ENCODE data around the gene BICD2. TPM values are rescaled to one million over a fixed set of nuclear protein-coding genes. Genes with fewer than 3 reads are reported as not detected.

Gene BICD2
- total and polyA plus RNA-seq, 4 donors: 2.5 to 16.0 (median 11.2) TPM

GRCh38 chr9:92737611-92738299 is 26.9 kb downstream of the BICD2 start:
- no peak for DNase-seq (ENCODE audit: low spot score)
- no peak for TF ChIP-seq NR2F2 (IDR thresholded peaks at IDR 0.05)
- TF ChIP-seq CTCF (IDR thresholded peaks at IDR 0.05; ENCODE audit: low read depth, low read length, missing input control): no peak
- no peak for TF ChIP-seq JUND (IDR thresholded peaks at IDR 0.05)
- no peak for TF ChIP-seq REST (IDR thresholded peaks at IDR 0.05)
- no peak for TF ChIP-seq FOXA2 (IDR thresholded peaks at IDR 0.05)
- no peak for TF ChIP-seq TAF1 (conservative IDR thresholded peaks at IDR 0.05)
- no peak for TF ChIP-seq ATF3 (IDR thresholded peaks at IDR 0.05)
- TF ChIP-seq YY1 (IDR thresholded peaks at IDR 0.05): no peak
- no peak for TF ChIP-seq HNF4A (conservative IDR thresholded peaks at IDR 0.05)
- no peak for TF ChIP-seq RAD21 (IDR thresholded peaks at IDR 0.05)
- WGBS: 94% methylated on average over 13 of the region's 13 CpGs
- peaks cover 0 to 8% (median 1%) of the 10 kb centered on the region in 4 donors for H3K4me1 ChIP-seq (ENCODE audit: control insufficient read depth in 4 of 4, insufficient read depth in 4 of 4, low read length in 3 of 4)
- no peaks in the 10 kb centered on the region for H3K36me3 ChIP-seq (ENCODE audit: control insufficient read depth in 4 of 4, insufficient read depth in 3 of 4, low read depth in 1 of 4, low read length in 3 of 4)
- no peak overlapping the region for H3K9ac ChIP-seq (ENCODE audit: low read depth in 1 of 2, low read length in 2 of 2)
- H3K27ac ChIP-seq (ENCODE audit: low read depth in 1 of 2, low read length in 2 of 2): no peak overlapping the region
- H3K4me3 ChIP-seq (ENCODE audit: low read depth in 1 of 3, low read length in 3 of 3): no peak overlapping the region
- H3K9me3 ChIP-seq (ENCODE audit: control insufficient read depth in 4 of 4, low read length in 3 of 4): no peaks in the 10 kb centered on the region
- no peaks in the 10 kb centered on the region for H3K27me3 ChIP-seq (ENCODE audit: control insufficient read depth in 4 of 4, insufficient read depth in 4 of 4, low read length in 3 of 4)

- Histone ChIP-seq H3K4me1 (ENCODE audit: control insufficient read depth in 4 of 4, insufficient read depth in 4 of 4, low read length in 3 of 4) (peaks cover 0 to 8% (median 1%) of the 10 kb centered on the region in 4 donors), H3K27me3 (ENCODE audit: control insufficient read depth in 4 of 4, insufficient read depth in 4 of 4, low read length in 3 of 4) (no peaks in the 10 kb centered on the region), H3K4me3 (ENCODE audit: low read depth in 1 of 3, low read length in 3 of 3) (no peak overlapping the region), H3K27ac (ENCODE audit: low read depth in 1 of 2, low read length in 2 of 2) (no peak overlapping the region), H3K9ac (ENCODE audit: low read depth in 1 of 2, low read length in 2 of 2) (no peak overlapping the region), H3K9me3 (ENCODE audit: control insufficient read depth in 4 of 4, low read length in 3 of 4) (no peaks in the 10 kb centered on the region), H3K36me3 (ENCODE audit: control insufficient read depth in 4 of 4, insufficient read depth in 3 of 4, low read depth in 1 of 4, low read length in 3 of 4) (no peaks in the 10 kb centered on the region)
- TF ChIP-seq FOXA2 (IDR thresholded peaks at IDR 0.05): no peak
- TF ChIP-seq ATF3 (IDR thresholded peaks at IDR 0.05): no peak
- TF ChIP-seq REST (IDR thresholded peaks at IDR 0.05): no peak
- TF ChIP-seq ZBTB33 (IDR thresholded peaks at IDR 0.05): no peak
- no peak for TF ChIP-seq NR2F2 (IDR thresholded peaks at IDR 0.05)
- no peak for DNase-seq (ENCODE audit: low spot score)
- 94% methylated on average over 6 of the region's 6 CpGs for WGBS
These were observed 27.4 kb downstream of the BICD2 start for GRCh38 chr9:92737216-92737606.
